NOMO-1 treated with dmso at 0.1 percent for 144 hours (cell line): ENCODE measurements around the gene ZNF335.
"Not testable (repeated sequence)": the region's sequence is repeated elsewhere in the genome, so short reads cannot be mapped to it uniquely, and the experiment has no call there.

Experiments used
- DNase-seq: peaks from one replicate; lab custom pipeline; 2025; ENCODE audit not compliant: unreplicated experiment; lab: John Stamatoyannopoulos, UW

The ZNF335 gene

DNA sequence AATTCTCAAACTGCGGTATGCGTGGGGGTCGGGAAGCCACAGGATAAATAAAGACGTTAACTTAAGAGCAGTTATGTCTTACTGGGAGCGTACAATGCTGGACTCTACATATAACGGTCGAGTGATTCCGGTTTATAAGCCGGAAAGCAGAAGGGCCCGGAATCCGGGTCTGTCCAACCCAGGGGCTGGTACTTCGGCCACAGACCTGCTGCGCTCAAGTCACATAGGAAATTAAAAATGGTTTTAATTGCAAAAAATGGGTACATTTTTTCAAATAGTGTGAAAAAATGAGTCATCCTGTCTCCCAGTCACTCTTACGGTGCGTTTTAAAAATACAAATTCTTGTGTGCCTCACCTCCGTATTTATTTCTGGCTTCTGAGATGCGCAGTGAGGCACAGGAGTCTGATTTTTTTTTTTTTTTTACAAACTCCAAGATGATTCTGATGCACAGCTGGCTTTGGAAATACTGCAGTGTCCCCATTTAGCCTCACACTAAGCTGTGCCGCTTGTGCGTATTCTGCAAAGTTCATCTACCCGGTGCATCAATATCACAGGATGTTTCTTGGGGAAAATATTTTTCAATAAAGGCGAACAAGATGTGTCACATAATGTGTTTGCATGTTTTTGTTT is 36.5 kb downstream of the ZNF335 start:
- no peak for DNase-seq

DNA sequence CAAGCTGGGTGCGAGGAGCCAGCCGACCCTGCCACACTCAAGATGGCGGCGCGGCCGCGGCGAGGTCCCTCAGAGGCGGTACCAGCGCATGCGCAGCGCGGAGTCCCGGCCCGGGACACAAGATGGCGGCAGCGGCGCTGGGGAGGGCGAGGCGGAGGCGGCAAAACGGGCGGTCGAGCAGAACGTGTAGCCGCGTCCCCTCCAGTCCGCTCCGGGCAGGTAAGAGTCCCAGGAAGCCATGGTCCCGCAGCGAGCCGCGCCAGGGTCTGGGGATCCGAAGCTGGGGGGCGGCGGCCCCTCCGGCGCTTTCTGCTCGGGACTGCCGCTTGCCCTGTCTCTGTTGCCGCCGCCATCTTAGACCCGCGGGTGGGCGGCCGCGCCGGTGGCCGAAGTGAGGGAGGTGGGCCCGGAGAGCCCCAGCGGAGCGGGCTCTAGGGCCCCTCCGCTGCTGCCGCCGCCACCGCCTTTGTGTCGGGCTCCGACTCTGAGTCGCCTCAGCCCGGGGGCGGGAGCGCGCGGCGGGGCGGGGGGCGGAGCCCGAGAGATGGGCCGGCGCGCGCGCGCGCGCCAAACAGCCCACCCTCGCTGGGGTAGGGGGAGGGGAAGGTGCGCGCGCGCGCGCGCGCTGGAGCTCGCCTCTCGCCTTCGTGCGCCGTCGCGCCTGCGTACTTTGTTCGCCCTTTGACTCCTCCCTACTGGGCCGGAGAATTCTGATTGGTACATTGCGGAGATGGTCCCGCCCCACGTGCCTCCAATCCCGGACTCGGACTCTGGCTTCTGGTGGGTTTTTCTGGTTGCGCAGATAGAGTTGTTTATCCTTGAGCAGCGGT is 37.2 kb downstream of the ZNF335 start, which contains the start of gene PCIF1:
PCIF1 (plus strand) TSS at position 98 of the 830 bp plus-strand sequence. CDS start 4,317 bp downstream, outside the sequence.
- DNase-seq: peak; percentile 95

DNA sequence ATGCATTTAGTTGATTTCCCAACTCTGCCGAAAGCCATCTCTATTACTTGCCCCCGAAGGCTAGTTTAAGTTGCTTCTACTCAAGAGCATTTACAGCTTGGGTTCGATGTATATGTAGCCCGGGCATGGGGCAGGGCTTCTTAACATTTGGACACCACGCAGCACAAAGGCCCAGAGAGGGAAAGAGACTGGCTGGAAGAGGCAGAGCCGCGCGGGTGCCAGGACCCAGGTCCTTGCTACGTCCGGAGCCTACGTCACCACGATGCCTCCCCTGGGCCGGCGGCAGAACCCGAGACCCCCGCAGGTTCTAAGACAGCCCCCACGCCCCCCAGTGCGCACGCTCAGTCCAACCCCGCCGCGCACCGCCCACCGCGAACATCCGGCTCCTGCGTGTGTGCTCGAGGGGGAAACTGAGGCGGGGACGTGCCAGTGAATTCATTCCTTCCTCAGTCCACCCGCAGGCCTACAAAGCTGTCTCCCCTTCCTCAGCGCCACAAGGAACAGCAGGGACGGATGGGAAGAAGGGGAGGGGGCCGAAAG is 37.9 kb downstream of the ZNF335 start:
- DNase-seq: no peak

DNA sequence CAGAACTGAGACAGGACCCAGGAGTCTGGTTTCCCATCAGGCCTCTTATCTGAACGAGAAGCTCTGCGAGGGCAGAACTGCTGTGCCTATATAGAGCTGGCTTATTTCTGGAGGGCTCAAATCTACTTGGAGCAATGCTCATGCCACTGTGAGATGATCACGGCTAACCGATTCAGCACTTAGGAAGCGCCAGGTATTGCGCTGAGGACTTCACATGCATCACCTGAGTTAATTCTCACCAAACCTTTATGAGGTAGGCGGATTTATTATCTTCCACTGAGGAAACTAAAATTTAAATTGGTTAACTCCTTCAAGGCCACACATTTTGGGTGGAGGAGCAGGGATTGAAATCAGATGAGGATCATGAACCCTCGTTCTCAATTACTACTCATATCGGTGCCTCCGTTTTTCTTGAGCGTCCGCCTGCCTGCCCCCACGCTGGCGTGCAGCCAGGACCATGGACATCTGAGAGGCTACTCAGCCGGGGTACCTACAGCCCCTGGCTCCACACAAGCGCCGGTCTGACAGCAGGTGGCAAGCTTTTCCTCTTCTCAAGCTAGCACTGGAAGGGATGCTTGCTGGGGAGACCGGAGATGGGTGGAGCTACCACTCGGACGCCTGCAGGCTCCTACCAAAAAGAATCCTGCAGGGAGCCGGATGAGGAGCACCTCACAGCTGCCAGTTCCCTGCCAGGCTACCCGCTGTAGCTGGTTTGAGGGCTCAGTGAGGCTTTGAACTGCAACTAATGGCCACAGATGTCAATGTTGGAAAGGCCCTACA is 38.5 kb downstream of the ZNF335 start:
- peak; percentile 49 for DNase-seq

DNA sequence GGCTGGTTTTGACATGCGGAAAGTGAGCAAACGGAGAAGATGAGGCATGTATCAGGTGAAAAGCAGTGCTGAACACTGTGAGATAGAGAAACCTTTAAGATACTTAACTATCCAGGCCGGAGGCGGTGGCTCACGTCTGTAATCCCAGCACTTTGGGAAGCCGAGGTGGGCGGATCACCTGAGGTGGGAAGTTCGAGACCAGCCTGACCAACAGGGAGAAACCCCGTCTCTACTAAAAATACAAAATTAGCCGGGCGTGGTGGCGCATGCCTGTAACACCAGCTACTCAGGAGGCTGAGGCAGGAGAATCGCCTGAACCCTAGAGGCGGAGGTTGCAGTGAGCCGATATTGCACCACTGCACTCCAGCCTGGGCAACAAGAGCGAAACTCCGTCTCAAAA is 40.3 kb downstream of the ZNF335 start:
- not testable (repeated sequence) for DNase-seq

DNA sequence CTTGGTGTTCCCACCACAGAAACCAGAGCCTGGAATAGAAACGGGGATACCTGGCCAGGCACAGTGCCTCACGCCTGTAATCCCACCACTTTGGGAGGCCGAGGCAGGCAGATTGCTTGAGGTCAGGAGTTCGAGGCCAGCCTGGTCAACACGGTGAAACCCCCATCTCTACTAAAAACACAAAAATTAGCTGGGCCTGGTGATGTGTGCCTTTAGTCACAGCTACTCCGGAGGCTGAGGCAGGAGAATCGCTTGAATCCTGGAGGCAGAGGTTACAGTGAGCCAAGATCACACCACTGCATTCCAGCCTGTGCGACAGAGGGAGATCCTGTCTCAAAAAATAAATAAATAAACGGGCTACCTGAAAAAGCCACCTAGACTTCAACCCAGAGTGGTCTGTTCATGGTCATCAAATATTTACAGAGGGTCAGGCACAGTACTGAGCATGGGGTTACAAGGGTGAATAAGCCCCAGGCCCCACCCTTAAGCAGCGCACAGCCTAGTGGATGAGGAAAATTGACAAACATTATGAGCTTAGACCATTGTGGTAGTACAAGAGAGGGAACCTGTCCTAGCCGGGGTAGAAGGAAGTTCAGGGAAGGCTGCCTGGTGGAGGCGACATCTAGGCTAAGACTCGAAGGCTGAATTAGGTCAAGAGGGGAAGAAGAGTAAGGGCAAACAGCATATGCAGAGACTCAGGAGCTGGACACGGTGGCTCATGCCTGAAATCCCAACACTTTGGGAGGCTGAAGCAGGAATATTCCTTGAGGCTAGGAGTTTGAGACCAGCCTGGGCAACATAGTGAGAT is 44.7 kb downstream of the ZNF335 start:
- DNase-seq: no peak

DNA sequence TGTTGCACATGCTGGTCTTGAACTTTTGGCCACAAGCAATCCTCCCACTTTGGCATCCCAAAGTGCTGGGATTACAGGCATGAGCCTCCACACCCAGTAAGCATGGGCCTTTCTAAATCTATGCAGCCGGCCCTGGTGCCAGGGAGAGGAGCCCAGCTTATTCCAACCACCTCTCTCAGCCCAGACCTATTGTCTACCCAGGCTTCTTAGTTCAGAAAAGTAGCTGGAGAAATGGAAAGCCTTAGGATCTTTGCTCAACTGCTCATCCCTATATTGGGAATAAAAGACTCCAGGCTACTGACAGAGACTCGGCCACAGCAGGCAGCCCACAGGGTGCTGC is 45.3 kb downstream of the ZNF335 start:
- no peak for DNase-seq

DNA sequence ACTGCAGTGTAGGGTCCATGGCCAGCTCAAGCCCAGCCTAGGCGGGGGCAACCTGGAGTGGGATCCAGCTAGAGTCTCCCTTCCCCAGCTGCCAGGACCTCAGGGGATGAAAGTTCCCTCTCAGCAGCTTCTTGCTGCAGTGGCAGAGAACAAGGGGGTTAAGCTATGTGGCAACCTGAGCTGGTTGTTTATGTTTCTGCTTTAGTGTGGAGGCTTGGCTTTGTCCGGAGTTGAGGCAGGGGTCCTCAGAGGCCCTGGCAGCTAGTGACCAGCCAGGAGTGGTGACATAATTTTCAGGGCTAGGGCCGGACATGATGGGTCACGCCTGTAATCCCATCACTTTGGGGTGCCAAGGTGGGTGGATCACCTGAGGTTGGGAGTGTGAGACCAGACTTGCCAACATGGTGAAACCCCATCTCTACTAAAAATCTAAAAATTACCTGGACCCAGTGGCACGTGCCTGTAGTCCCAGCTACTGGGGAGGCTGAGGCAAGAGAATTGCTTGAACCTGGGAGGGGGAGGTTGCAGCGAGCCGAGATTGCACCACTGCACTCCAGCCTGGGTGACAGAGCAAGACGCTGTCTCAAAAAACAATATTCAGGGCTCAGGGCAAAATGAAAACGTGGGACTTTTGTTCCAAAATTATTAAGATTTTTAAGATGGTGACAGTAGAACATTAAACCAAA is 46.0 kb downstream of the ZNF335 start:
- no peak for DNase-seq

DNA sequence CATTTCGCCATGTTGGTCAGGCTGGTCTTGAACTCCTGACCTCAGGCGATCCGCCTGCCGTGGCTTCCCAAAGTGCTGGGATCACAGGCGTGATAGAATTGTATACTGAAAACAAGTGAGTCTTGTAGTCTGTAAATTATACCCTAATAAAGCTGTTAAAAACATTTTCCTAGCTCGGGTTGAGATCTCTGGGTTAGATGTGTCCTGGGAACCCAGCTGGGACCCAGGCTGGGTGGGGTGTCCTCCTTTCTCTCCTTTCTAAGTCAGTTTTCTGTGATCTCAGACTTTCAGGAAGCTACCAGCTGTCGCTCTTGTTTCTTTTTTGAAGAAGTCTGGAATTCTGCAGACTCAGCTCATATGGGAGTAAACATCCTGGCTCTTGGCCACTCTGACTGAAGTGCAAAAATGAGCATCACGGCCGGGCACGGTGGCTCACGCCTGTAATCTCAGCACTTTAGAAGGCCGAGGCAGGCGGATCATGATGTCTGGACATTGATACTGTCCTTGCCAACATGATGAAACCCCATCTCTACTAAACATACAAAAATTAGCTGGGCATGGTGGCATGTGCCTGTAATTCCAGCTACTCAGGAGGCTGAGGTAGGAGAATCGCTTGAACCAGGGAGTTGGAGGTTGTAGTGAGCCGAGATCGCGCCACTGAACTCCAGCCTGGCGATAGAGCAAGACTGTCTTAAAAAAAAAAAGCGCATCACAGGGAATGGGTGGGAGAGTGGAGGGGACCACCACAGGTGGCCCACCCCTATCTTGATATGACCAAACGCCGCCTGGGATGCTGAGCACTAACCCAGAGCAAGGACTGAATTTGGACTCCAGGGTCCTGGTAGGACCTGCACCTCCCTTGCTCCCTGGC is 47.4 kb downstream of the ZNF335 start:
- DNase-seq: no peak

DNA sequence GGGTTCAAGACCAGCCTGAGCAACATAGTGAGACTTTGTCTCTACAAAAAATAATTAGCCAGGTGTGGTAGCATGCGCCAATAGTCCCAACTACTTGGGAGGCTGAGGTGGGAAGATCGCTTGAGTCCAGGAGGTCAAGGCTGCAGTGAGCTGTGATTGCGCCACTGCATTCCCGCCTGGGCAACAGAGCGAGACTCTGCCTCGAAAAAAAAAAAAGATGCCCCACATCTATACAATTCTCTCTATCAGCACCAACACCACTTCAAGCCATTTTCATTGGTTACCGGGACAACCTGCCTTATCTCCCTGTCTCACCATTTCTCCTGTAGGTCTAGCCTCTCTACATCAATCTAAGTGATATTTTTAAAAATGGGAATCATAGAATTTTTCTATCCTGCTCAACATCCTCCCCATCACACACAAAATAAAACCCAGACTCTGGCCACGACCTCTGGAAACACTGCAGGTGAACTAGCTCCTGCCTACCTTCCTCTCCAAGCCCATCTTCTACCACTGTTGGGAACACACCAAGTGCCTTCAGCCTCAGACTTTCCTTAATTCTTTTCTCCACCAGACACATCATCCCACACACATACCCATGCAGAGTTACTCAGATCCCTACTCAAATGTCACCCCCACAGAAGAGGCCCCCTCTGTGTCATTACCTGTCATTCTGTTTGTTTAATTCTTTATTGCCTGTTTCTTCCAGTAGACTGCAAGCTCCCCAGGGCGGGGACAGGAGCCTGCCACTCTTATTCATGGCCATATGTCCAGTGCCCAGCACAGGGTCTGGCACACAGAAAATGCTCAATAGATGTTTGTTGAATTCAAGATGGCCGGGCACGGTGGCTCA is 50.4 kb downstream of the ZNF335 start:
- no peak for DNase-seq

DNA sequence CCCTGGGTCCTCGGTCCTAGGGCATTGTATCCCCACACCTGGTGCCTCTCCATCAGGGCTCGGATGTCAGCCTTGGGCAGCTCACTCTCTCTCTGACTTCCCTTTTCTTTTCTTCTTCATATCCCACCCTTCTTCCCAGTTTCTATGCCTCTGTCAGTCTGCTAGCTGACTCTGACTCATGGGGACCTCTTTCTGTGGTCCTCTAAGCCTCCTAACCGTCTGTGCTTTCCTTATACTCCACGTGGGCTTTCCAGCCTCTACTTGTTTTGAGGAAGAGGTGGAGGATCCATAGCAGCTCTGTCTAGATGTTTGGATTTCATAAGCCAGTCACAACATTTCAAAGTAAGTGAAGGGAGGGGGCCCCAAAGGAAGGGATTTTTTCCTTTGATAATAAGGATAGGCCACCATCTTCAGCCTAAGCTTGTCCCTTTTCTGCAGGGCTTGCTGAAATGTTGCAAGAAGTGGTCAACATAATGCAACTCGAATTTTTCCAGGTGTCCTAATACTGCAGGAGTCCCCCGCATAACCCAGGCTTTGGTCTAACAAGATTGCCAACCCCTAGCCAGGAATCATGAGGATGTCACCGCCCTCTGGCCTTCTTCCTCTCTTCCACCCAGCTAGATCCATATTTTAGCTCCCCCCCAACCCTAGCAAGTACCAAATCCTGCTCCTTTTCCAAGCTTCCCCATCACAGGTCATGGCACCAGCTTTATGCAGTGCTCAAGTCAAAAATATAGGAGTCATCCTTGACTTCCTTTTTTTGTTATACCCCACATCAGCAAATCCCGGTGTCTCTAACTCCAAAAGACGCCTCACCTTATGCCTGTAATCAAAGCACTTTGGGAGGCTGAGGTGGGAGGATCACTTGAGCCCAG is 51.3 kb downstream of the ZNF335 start:
- no peak for DNase-seq

DNA sequence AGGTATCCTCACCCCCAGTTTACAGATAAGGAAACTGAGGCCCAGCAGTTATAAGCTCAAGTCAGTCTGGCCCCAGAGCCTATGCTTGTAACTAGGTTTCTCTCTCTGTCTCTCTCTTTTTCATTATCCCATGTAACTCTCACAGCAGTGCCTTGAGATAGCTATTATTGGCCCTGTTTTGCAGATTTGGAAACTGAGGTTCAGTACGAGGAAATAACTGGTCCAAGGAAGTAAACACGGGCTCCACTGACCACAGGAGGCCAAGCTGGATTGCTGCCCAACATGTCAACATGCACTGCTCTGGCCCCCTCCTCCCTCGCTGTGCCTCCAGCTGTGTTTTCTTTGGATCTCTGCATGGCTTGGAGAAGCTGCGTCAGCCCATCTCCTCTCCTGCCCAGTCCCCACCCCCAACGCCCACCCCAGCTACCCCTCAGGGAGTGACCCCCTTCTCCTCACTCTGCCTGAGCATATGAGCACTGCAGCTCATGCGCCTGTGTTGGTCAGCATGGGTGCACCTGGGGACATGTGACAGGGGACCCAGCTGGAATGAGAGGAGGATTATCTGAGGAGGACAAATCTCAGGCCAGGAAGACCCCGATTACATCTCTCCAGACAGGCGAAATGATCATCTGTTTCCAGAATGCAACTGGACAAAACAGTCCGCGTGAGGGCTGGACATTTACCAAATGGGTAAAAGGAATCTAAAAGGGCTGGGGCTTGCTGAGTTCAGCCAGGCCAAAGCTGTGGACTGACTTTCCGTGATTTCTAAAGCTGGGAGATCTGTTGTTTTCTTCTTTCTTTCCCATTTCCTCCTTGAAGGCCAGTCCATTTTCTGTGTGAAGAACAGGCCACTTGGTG is 52.2 kb downstream of the ZNF335 start:
- no peak for DNase-seq

DNA sequence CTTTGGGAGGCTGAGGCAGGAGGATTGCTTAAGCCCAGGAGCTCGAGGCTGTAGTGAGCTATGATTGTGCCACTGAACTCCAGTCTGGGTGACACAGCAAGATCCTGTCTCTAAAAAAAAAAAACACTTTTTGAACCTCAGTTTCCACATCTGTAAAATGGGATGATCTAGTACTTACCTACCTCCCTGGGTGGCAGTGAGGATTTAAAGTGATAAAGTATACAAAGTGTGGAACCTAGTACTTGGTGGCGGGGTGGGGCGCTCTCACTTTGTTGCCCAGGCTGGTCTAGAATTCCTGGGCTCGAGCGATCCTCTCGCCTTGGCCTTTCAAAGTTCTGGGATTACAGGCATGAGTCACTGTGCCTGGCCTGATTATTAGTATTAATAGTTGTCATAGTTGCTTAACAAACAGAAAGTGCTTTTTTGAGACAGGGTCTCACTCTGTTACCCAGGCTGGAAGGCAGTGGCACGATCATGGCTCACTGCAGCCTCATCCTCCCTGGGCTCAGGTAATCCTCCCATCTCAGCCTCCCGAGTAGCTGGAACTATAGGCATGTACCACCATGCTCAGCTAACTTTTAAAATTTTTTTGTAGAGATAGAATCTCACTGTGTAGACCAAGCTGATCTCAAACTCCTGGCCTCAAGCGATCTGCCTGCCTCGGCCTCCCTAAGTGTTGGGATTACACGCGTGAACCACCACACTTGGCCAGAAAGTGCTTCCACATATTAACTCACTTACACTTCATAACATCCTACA is 53.0 kb downstream of the ZNF335 start:
- DNase-seq: no peak

DNA sequence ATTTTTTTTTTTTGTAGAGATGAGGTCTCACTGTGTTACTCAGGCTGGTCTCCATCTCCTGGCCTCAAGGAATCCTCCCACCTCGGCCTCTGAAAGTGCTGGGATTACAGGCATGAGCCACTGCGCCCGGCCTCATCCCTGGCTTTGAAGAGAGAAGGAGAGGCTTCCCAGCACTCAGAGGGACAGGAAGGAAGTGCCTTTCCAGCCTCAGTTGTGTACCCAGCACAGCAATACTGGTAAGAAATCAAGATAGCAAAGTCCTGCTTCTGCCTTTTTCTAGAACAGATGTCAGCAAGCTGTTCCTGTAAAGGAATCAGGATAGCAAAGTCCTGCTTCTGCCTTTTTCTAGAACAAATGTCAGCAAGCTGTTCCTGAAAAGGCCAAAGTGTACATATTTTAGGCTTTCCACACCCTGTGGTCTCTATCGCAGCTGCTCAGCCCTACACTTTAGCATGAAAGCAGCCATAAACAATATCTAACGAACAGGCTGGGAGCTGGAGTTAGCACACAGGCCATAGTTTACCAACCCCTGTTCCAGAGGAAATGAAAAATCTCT is 53.7 kb downstream of the ZNF335 start:
- no peak for DNase-seq

DNA sequence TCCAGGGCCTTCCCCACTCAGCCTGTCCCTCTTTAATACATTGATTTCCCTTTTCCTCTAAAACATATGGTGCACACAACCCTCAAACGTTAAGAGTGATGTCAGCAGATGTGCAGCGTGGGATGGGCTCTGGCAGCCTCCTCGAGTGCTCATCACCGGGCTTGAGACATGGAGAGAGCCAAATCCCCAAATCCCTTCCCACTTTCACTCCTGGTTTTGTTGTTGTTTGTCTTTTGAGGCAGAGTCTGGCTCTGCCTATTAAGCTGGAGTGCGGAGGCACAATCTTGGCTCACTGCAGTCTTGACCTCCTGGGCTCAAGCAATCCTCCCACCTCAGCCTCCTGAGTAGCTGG is 54.2 kb downstream of the ZNF335 start:
- DNase-seq: no peak
